GM21786 (cell line): Measurements from ENCODE around the gene ZNF516.

Source experiments
- ATAC-seq: cut with Tn5 transposase; IDR thresholded peaks from one replicate; pipeline ENCODE4 v1.9.1; 2021; ENCODE audit not compliant: unreplicated experiment

The ZNF516 gene

GRCh38 chr18:76349067-76349715 lies 145.9 kb downstream of the ZNF516 start:
- peak; percentile 69 for ATAC-seq

- no peak for ATAC-seq
Measured at GRCh38 chr18:76348267-76349066, 146.6 kb downstream of the ZNF516 start.

GRCh38 chr18:76347341-76347740 lies 147.7 kb downstream of the ZNF516 start:
- no peak for ATAC-seq

- ATAC-seq: no peak
Measured at GRCh38 chr18:76346490-76347130, 148.4 kb downstream of the ZNF516 start.

- ATAC-seq: no peak
Measured at GRCh38 chr18:76345901-76346300, 149.1 kb downstream of the ZNF516 start.

- ATAC-seq: no peak
Measured at GRCh38 chr18:76343938-76344569, 151.0 kb downstream of the ZNF516 start.

GRCh38 chr18:76340410-76340809 lies 154.6 kb downstream of the ZNF516 start:
- ATAC-seq: no peak

GRCh38 chr18:76339246-76339620 lies 155.8 kb downstream of the ZNF516 start:
- ATAC-seq: no peak

- ATAC-seq: no peak
Measured at GRCh38 chr18:76338619-76339245, 156.3 kb downstream of the ZNF516 start.

GRCh38 chr18:76338088-76338487 lies 157.0 kb downstream of the ZNF516 start:
- no peak for ATAC-seq

- no peak for ATAC-seq
Measured at GRCh38 chr18:76335859-76336640, 159.0 kb downstream of the ZNF516 start.

- no peak for ATAC-seq
Measured at GRCh38 chr18:76328140-76328539, 166.9 kb downstream of the ZNF516 start.

- no peak for ATAC-seq
Measured at GRCh38 chr18:76323891-76324290, 171.2 kb downstream of the ZNF516 start.

- ATAC-seq: no peak
Measured at GRCh38 chr18:76322686-76323085, 172.4 kb downstream of the ZNF516 start.

- ATAC-seq: no peak
Measured at GRCh38 chr18:76319366-76319765, 175.7 kb downstream of the ZNF516 start.

- ATAC-seq: no peak
Measured at GRCh38 chr18:76318607-76319006, 176.4 kb downstream of the ZNF516 start.

GRCh38 chr18:76317136-76317535 lies 177.9 kb downstream of the ZNF516 start:
- no peak for ATAC-seq

- no peak for ATAC-seq
Measured at GRCh38 chr18:76315722-76316230, 179.3 kb downstream of the ZNF516 start.

- no peak for ATAC-seq
Measured at GRCh38 chr18:76314496-76314895, 180.5 kb downstream of the ZNF516 start.

- no peak for ATAC-seq
Measured at GRCh38 chr18:76314015-76314414, 181.0 kb downstream of the ZNF516 start.
